ENCODE results near the gene CYP2D6. TPM values are rescaled to one million over a fixed set of nuclear protein-coding genes. Genes with fewer than 3 reads are reported as not detected.

CYP2D6 gene
- total RNA-seq, 1 donor from 2014 or later = 0.13 TPM

- no peak for DNase-seq (ENCODE audit: low read depth in 2 of 2)
These were observed 45.7 kb downstream of the CYP2D6 start for GRCh38 chr22:42084874-42085273.

- DNase-seq (ENCODE audit: low read depth in 2 of 2) = no peak
These were observed 47.5 kb downstream of the CYP2D6 start for GRCh38 chr22:42083119-42083518.

- DNase-seq (ENCODE audit: low read depth in 2 of 2) = peak; percentile 76 to 81
These were observed 50.3 kb downstream of the CYP2D6 start for GRCh38 chr22:42080287-42080686.

- DNase-seq (ENCODE audit: low read depth in 2 of 2) = peak; percentile 97 to 99
These were observed 51.0 kb downstream of the CYP2D6 start, which contains the start of gene SMDT1 for GRCh38 chr22:42079319-42080251. TSS of gene SMDT1 (plus strand) at chr22:42079700. CDS start at chr22:42079769, 69 bp downstream.

GRCh38 chr22:42078469-42079318 is 51.9 kb downstream of the CYP2D6 start:
- DNase-seq (ENCODE audit: low read depth in 2 of 2) = peak in 1 of 2 donors; percentile 51

- no peak for DNase-seq (ENCODE audit: low read depth in 2 of 2)
These were observed 53.0 kb downstream of the CYP2D6 start for GRCh38 chr22:42077486-42078125.

GRCh38 chr22:42076764-42077485 is 53.7 kb downstream of the CYP2D6 start:
- no peak for DNase-seq (ENCODE audit: low read depth in 2 of 2)

Other genes starting within 250 kb of the CYP2D6 start
- gene SHISA8, start 215.7 kb downstream of the CYP2D6 start, total RNA-seq = not detected in 2 replicates
- gene TNFRSF13C, start 204.0 kb downstream of the CYP2D6 start, total RNA-seq = under 0.01 TPM in 2 replicates
- gene CENPM, start 183.7 kb downstream of the CYP2D6 start, total RNA-seq = 14.4 and 30.0 TPM in 2 replicates
- gene SEPTIN3, start 161.4 kb downstream of the CYP2D6 start, total RNA-seq = under 0.01 TPM in 2 replicates
- not detected in 2 replicates for gene WBP2NL, start 132.0 kb downstream of the CYP2D6 start, total RNA-seq
- gene NAGA, start 60.0 kb downstream of the CYP2D6 start, total RNA-seq = 21.7 TPM in 2 replicates
- gene PHETA2, start 56.6 kb downstream of the CYP2D6 start, total RNA-seq = 13.4 and 31.1 TPM in 2 replicates
- 8.0 and 11.5 TPM in 2 replicates for gene SMDT1, start 51.1 kb downstream of the CYP2D6 start, total RNA-seq
- 35.7 and 45.6 TPM in 2 replicates for gene NDUFA6, start 40.0 kb downstream of the CYP2D6 start, total RNA-seq
- 15.1 and 18.2 TPM in 2 replicates for gene TCF20, start 139.8 kb upstream of the CYP2D6 start, total RNA-seq